ENCODE data around the gene TUB.

GRCh38 chr11:8062781-8063257 lies 18.2 kb upstream of the TUB start:
- no peak for TF ChIP-seq CTCF (conservative IDR thresholded peaks at IDR 0.05 in 1 of 2, IDR thresholded peaks at IDR 0.05 in 1 of 2; ENCODE audit: low read depth in 1 of 2, low read length in 2 of 2)
- TF ChIP-seq EZH2 (IDR thresholded peaks at IDR 0.05; ENCODE audit: low read length, missing control alignments), result no peak

All from fibroblast of lung (primary cell).